Activated T-cell treated with anti-CD3 and anti-CD28 coated beads, Interleukin-2, amount 50 U/mL, for 72 hours (primary cell): ENCODE data around the gene TMEM266. TPM values are rescaled to one million over a fixed set of nuclear protein-coding genes. Genes with fewer than 3 reads are reported as not detected.

Source experiments
- ATAC-seq, 2 donors: fragments of 150-1000 bp; cut with Tn5 transposase; replicated peaks in 1 of 2; 2 replicates each; pipeline ENCODE4 v1.10.0; 2021; ENCODE audit warnings: moderate library complexity in 2 of 2, mild to moderate bottlenecking in 1 of 2
- DNase-seq, 2 donors: peaks; one replicate each; pipeline ENCODE4 v3.0.0; 2021 to 2022; ENCODE audit warnings: mixed read lengths in 1 of 2
- H3K27ac Mint-ChIP-seq: one replicate; pipeline ENCODE4 v1.8.0; 2022; ENCODE audit warnings: mild to moderate bottlenecking, moderate library complexity, mixed read lengths
- H3K27me3 Mint-ChIP-seq: one replicate; pipeline ENCODE4 v1.8.0; 2022; ENCODE audit warnings: low read depth, mixed read lengths
- H3K36me3 Mint-ChIP-seq, 2 donors: one replicate each; pipeline ENCODE4 v1.8.0; 2022; ENCODE audit warnings: mixed read lengths in 2 of 2, mild to moderate bottlenecking in 1 of 2; ENCODE audit not compliant: insufficient read depth in 2 of 2
- H3K4me1 Mint-ChIP-seq: one replicate; pipeline ENCODE4 v1.8.0; 2022; ENCODE audit warnings: low read depth, mixed read lengths
- H3K4me3 Mint-ChIP-seq, 2 donors: one replicate each; pipeline ENCODE4 v1.8.0; 2022; ENCODE audit warnings: mild to moderate bottlenecking in 2 of 2, mixed read lengths in 2 of 2, moderate library complexity in 2 of 2
- H3K9me3 Mint-ChIP-seq, 2 donors: one replicate each; pipeline ENCODE4 v1.8.0; 2022; ENCODE audit warnings: mixed read lengths in 2 of 2
- total RNA-seq, 2 donors: library from RNA; stranded (reverse); gene quantifications; one replicate each; pipeline ENCODE4 v1.2.3, GENCODE V29; 2022

The TMEM266 gene
- total RNA-seq, 2 donors from 2014 or later: not detected

GRCh38 chr15:76075046-76075445 lies 15.3 kb downstream of the TMEM266 start:
- no peaks in the 10 kb centered on the region for H3K36me3 Mint-ChIP-seq
- no peak overlapping the region for H3K4me3 Mint-ChIP-seq
- H3K27me3 Mint-ChIP-seq: no peaks in the 10 kb centered on the region
- H3K4me1 Mint-ChIP-seq: no peaks in the 10 kb centered on the region
- no peak overlapping the region for H3K27ac Mint-ChIP-seq
- DNase-seq (no peak), ATAC-seq (no peak)
- H3K9me3 Mint-ChIP-seq: no peaks in the 10 kb centered on the region

DNA sequence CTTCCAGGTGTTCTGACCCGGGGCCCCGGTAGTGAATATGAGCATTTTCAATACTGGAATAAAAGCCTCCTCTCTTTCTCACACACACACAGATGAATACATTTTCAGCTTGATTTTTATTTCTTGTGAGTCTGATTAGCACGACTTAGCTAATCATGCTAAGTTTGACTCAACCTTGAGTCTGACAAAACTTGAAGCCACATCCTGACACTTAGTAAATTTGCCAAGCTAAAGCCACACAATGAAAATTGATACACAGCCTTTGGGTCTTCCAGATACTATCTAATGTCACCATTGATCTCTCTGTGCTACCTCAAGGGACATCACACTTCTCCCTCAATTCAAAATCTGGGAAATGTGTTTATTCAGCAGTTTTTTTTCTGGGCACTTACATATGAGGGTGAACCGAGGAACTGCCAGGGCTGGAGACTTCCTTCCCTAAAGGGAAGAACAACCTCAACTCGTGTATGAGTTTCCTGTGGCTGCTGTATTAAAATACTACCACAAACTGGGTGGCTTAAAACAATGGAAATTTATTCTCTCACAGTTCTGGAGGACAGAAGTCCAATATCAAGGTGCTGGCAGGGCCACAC lies 18.6 kb downstream of the TMEM266 start:
- peaks cover 15% of the 10 kb centered on the region for H3K27me3 Mint-ChIP-seq
- H3K4me3 Mint-ChIP-seq: no peak overlapping the region
- DNase-seq (no peak), ATAC-seq (no peak)
- no peaks in the 10 kb centered on the region for H3K9me3 Mint-ChIP-seq
- H3K27ac Mint-ChIP-seq: no peak overlapping the region
- H3K4me1 Mint-ChIP-seq: no peaks in the 10 kb centered on the region
- no peaks in the 10 kb centered on the region for H3K36me3 Mint-ChIP-seq

DNA sequence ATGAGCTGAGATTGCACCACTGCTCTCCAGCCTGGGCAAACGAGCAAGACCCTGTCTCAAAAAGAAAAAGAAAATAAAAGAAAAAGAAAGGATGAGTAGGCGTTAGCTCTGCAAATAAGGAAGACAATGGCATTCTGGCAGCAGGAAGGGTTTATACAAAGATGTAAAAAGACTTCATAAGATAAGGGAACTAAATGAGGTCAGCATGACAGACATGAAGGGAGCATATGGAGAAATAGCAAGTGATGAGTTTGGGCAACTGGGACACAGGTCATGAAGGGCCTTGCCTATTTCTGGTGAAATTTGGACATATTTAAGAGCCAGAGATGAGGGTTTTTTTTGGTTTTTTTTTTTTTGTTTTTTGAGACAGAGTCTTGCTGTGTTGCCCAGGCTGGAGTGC lies 24.5 kb downstream of the TMEM266 start:
- ATAC-seq (no peak), DNase-seq (no peak)
- Mint-ChIP-seq H3K4me1 (no peaks in the 10 kb centered on the region), H3K27ac (no peak overlapping the region), H3K4me3 (no peak overlapping the region), H3K27me3 (peaks cover 50% of the 10 kb centered on the region), H3K9me3 (no peaks in the 10 kb centered on the region), H3K36me3 (no peaks in the 10 kb centered on the region)

GRCh38 chr15:76098685-76099084 lies 38.9 kb downstream of the TMEM266 start:
- Mint-ChIP-seq H3K27ac (no peak overlapping the region), H3K4me3 (no peak overlapping the region), H3K4me1 (no peaks in the 10 kb centered on the region), H3K27me3 (peaks cover 47% of the 10 kb centered on the region), H3K36me3 (no peaks in the 10 kb centered on the region), H3K9me3 (peaks cover 0 to 3% of the 10 kb centered on the region in 2 donors)
- DNase-seq (no peak), ATAC-seq (no peak)

- Mint-ChIP-seq H3K27ac (no peak overlapping the region), H3K4me1 (no peaks in the 10 kb centered on the region), H3K4me3 (no peak overlapping the region), H3K27me3 (peaks cover 40% of the 10 kb centered on the region), H3K9me3 (peaks cover 0 to 2% of the 10 kb centered on the region in 2 donors), H3K36me3 (no peaks in the 10 kb centered on the region)
- no peak for DNase-seq
- ATAC-seq: no peak
These were observed 39.6 kb downstream of the TMEM266 start for GRCh38 chr15:76099388-76099787.

- Mint-ChIP-seq H3K27me3 (peaks cover 31% of the 10 kb centered on the region), H3K4me1 (no peaks in the 10 kb centered on the region), H3K27ac (no peak overlapping the region), H3K36me3 (no peaks in the 10 kb centered on the region), H3K9me3 (no peaks in the 10 kb centered on the region), H3K4me3 (no peak overlapping the region)
- DNase-seq (no peak), ATAC-seq (no peak)
These were observed 40.6 kb downstream of the TMEM266 start for GRCh38 chr15:76100361-76100760.

GRCh38 chr15:76101655-76102054 lies 41.9 kb downstream of the TMEM266 start:
- Mint-ChIP-seq H3K4me1 (no peaks in the 10 kb centered on the region), H3K27ac (no peak overlapping the region), H3K9me3 (no peaks in the 10 kb centered on the region), H3K4me3 (no peak overlapping the region), H3K27me3 (peaks cover 18% of the 10 kb centered on the region), H3K36me3 (no peaks in the 10 kb centered on the region)
- no peak for DNase-seq
- no peak for ATAC-seq

- H3K27me3 Mint-ChIP-seq: peaks cover 8% of the 10 kb centered on the region
- H3K36me3 Mint-ChIP-seq: no peaks in the 10 kb centered on the region
- ATAC-seq: no peak
These were observed 45.6 kb downstream of the TMEM266 start for GRCh38 chr15:76105391-76105790.

DNA sequence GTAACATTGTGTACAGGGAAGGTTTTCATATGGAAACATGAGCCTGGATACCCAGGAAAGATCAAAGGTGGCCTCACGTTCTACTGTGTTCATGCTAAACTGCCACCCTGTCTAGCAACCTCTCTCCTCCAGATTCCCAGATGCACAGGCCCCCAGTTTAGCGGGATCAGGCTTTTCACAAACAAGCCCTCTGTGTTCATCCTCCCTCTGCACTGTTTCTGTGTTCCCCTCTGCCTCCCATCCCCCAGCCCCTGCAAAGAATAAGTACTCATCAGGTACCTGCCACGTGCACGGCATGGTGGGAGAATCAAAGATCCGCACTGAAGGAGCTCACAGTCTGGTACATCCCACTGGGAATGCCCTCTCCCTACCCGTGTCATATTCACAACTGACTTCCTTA lies 46.1 kb downstream of the TMEM266 start:
- H3K4me3 Mint-ChIP-seq: no peak overlapping the region
- no peaks in the 10 kb centered on the region for H3K9me3 Mint-ChIP-seq
- no peak for ATAC-seq
- H3K4me1 Mint-ChIP-seq: no peaks in the 10 kb centered on the region
- H3K36me3 Mint-ChIP-seq: no peaks in the 10 kb centered on the region
- H3K27me3 Mint-ChIP-seq: peaks cover 13% of the 10 kb centered on the region
- no peak for DNase-seq
- H3K27ac Mint-ChIP-seq: no peak overlapping the region

More at GRCh38 chr15:76105391-76105790, 45.6 kb downstream of the TMEM266 start:
- Mint-ChIP-seq H3K9me3 (no peaks in the 10 kb centered on the region), H3K4me3 (no peak overlapping the region), H3K4me1 (no peaks in the 10 kb centered on the region), H3K27ac (no peak overlapping the region)
- no peak for DNase-seq

DNA sequence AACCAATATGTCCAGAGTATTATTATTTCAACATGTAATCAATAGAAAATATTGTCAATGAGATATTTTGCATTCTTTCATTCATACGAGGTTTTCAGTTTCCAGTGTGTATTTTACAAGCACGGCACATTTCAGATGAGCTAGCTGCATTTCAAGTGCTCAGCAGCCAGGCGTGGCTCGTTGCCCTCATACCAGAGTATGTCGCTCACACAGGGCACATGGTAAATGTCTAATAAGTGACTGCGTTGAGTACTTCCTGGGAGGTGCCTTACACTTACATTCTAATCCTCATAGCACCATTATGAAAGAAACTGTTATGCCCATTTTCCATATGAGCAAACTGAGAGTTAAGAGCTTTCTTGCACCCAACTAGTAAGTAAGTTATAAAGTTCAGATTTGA lies 47.4 kb downstream of the TMEM266 start:
- Mint-ChIP-seq H3K27ac (no peak overlapping the region), H3K27me3 (peaks cover 10% of the 10 kb centered on the region), H3K9me3 (no peaks in the 10 kb centered on the region), H3K36me3 (no peaks in the 10 kb centered on the region), H3K4me3 (no peak overlapping the region), H3K4me1 (no peaks in the 10 kb centered on the region)
- DNase-seq (no peak), ATAC-seq (no peak)

- no peaks in the 10 kb centered on the region for H3K36me3 Mint-ChIP-seq
- no peaks in the 10 kb centered on the region for H3K9me3 Mint-ChIP-seq
- H3K4me1 Mint-ChIP-seq: no peaks in the 10 kb centered on the region
- no peak overlapping the region for H3K4me3 Mint-ChIP-seq
- H3K27ac Mint-ChIP-seq: no peak overlapping the region
- no peak for ATAC-seq
- DNase-seq: no peak
- H3K27me3 Mint-ChIP-seq: peaks cover 8% of the 10 kb centered on the region
These were observed 48.4 kb downstream of the TMEM266 start for GRCh38 chr15:76108021-76108723.

DNA sequence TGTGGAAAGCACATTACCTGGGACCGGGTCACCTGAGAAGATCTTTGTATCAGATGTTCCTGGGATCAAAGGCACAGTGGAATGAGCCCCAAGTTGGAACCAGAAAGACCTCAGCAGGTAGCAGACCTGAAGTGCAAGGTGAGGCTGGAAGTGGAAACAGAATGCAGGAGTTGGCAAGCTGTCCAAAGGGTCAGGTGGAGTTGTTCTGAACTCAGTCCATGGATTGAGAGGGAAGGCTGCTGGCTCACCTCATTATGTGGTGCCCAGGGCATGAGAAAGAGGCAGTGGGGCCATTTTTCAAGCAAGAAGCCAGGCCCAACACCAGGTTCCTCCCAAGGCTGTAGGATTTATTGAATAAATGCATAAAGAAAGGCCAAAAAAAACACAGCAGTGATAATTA lies 49.3 kb downstream of the TMEM266 start:
- no peaks in the 10 kb centered on the region for H3K4me1 Mint-ChIP-seq
- ATAC-seq (no peak), DNase-seq (no peak)
- peaks cover 8% of the 10 kb centered on the region for H3K27me3 Mint-ChIP-seq
- no peak overlapping the region for H3K4me3 Mint-ChIP-seq
- no peaks in the 10 kb centered on the region for H3K36me3 Mint-ChIP-seq
- H3K9me3 Mint-ChIP-seq: no peaks in the 10 kb centered on the region
- no peak overlapping the region for H3K27ac Mint-ChIP-seq

- no peaks in the 10 kb centered on the region for H3K9me3 Mint-ChIP-seq
- DNase-seq (no peak), ATAC-seq (no peak)
- H3K4me3 Mint-ChIP-seq: no peak overlapping the region
- H3K27me3 Mint-ChIP-seq: peaks cover 25% of the 10 kb centered on the region
- H3K4me1 Mint-ChIP-seq: no peaks in the 10 kb centered on the region
- H3K36me3 Mint-ChIP-seq: no peaks in the 10 kb centered on the region
- no peak overlapping the region for H3K27ac Mint-ChIP-seq
These were observed 54.8 kb downstream of the TMEM266 start for GRCh38 chr15:76114561-76114960.
